H1 (cell line): ENCODE data around the gene CYP27C1. TPM values are rescaled to one million over a fixed set of nuclear protein-coding genes. Genes with fewer than 3 reads are reported as not detected.

Experiments used
- CTCF ChIA-PET: fragments of 300-600 bp; sonication (Branson Sonifier 250); formaldehyde crosslinking; loops from one replicate; lab custom pipeline; 2021; ENCODE audit not compliant: partially characterized antibody; lab: Charles Lee
- POLR2A ChIA-PET: fragments of 300-600 bp; sonication (Branson Sonifier 250); formaldehyde crosslinking; loops from one replicate; lab custom pipeline; 2021; ENCODE audit warnings: inconsistent platforms; ENCODE audit not compliant: partially characterized antibody; lab: Charles Lee
- DNase-seq, 2 experiments: peaks; one replicate each; pipeline versions ENCODE4 v3.0.0 to v3.0.0-alpha.2; 2010 to 2022; ENCODE audit warnings: low spot score in 2 of 2, low read depth in 1 of 2, mixed read lengths in 1 of 2
- FAIRE-seq: peaks from 2 replicates; lab custom pipeline; 2011; peaks lifted over from hg19 to GRCh38; lab: Jason Lieb, UNC
- H2AFZ ChIP-seq: 2 replicates; pipeline ENCODE4 v1.8.1; 2012; ENCODE audit warnings: low read length, inconsistent platforms
- H2AK5ac ChIP-seq: 2 replicates; pipeline ENCODE4 v1.6.1; 2013; ENCODE audit warnings: low read depth, low read length
- H2BK120ac ChIP-seq: replicated peaks from 2 replicates; pipeline ENCODE3; 2013; ENCODE audit warnings: low read depth, low read length, inconsistent platforms
- H2BK12ac ChIP-seq: 2 replicates; pipeline ENCODE4 v1.6.1; 2013; ENCODE audit warnings: low read depth, low read length
- H2BK15ac ChIP-seq: 2 replicates; pipeline ENCODE4 v1.6.1; 2013; ENCODE audit warnings: low read length
- H2BK20ac ChIP-seq: 2 replicates; pipeline ENCODE4 v1.6.1; 2013; ENCODE audit warnings: low read length
- H2BK5ac ChIP-seq: 2 replicates; pipeline ENCODE4 v1.6.1; 2013; ENCODE audit warnings: low read depth, low read length
- H3K14ac ChIP-seq: 2 replicates; pipeline ENCODE4 v1.6.1; 2013; ENCODE audit warnings: inconsistent platforms; ENCODE audit not compliant: insufficient read length
- H3K18ac ChIP-seq: 2 replicates; pipeline ENCODE4 v1.6.1; 2013; ENCODE audit warnings: low read length; ENCODE audit errors: extremely low read depth
- H3K23ac ChIP-seq: 2 replicates; pipeline ENCODE4 v1.6.1; 2013; ENCODE audit warnings: inconsistent platforms; ENCODE audit not compliant: insufficient read length
- H3K23me2 ChIP-seq: 2 replicates; pipeline ENCODE4 v1.6.1; 2013; ENCODE audit warnings: low read depth, low read length
- H3K27ac ChIP-seq: 2 replicates; pipeline ENCODE4 v1.6.1; 2011; ENCODE audit warnings: low read depth, low read length, inconsistent platforms
- H3K27me3 ChIP-seq, 4 experiments: replicated peaks in 1 of 4; 1 replicate in 1 of 4; 2 replicates in 3 of 4; pipeline versions ENCODE4 v1.6.1 to v1.8.1; 2011 to 2013; ENCODE audit warnings: low read length in 3 of 4, mild to moderate bottlenecking in 3 of 4, inconsistent platforms in 2 of 4, mixed read lengths in 2 of 4, moderate library complexity in 1 of 4; ENCODE audit not compliant: control insufficient read depth in 3 of 4, insufficient read depth in 3 of 4; ENCODE audit errors: extremely low read depth in 1 of 4
- H3K36me3 ChIP-seq, 4 experiments: 2 replicates each; pipeline versions ENCODE4 v1.6.1 to v1.8.1; 2011 to 2013; ENCODE audit warnings: mild to moderate bottlenecking in 4 of 4, low read length in 3 of 4, moderate library complexity in 2 of 4, control low read depth in 1 of 4, inconsistent platforms in 1 of 4; ENCODE audit not compliant: insufficient read depth in 4 of 4, control insufficient read depth in 2 of 4
- H3K4ac ChIP-seq: replicated peaks from 2 replicates; pipeline ENCODE3; 2013; ENCODE audit warnings: low read length, low read depth, mixed read lengths, inconsistent platforms; ENCODE audit not compliant: insufficient read length
- H3K4me1 ChIP-seq, 4 experiments: replicated peaks in 1 of 4; 1 replicate in 1 of 4; 2 replicates in 3 of 4; pipeline versions ENCODE4 v1.6.1 to v1.8.1; 2011 to 2013; ENCODE audit warnings: low read length in 3 of 4, inconsistent platforms in 2 of 4, mixed read lengths in 1 of 4; ENCODE audit not compliant: insufficient read depth in 4 of 4, control insufficient read depth in 3 of 4
- H3K4me2 ChIP-seq, 2 experiments: 2 replicates each; pipeline versions ENCODE4 v1.6.1 to v1.8.1; 2011 to 2013; ENCODE audit warnings: low read depth in 2 of 2, low read length in 2 of 2, control low read depth in 1 of 2, inconsistent platforms in 1 of 2, mild to moderate bottlenecking in 1 of 2; ENCODE audit not compliant: insufficient read depth in 1 of 2
- H3K4me3 ChIP-seq, 4 experiments: fragments of 200-600, 300-600 bp in 1 of 4; sonication (generic), shearing (Covaris generic), sonication (Bioruptor Twin) in 1 of 4; 2 replicates each; pipeline versions ENCODE4 v1.5.1 to v1.8.1; 2011 to 2016; ENCODE audit warnings: low read length in 4 of 4, low read depth in 3 of 4, control low read depth in 2 of 4, inconsistent platforms in 2 of 4, mild to moderate bottlenecking in 2 of 4, mixed read lengths in 1 of 4, moderate library complexity in 1 of 4; ENCODE audit not compliant: insufficient read depth in 2 of 4; ENCODE audit errors: extremely low read depth in 1 of 4
- H3K56ac ChIP-seq: replicated peaks from 2 replicates; pipeline ENCODE3; 2013; ENCODE audit warnings: low read depth, mild to moderate bottlenecking, mixed read lengths, low read length, inconsistent platforms; ENCODE audit not compliant: insufficient read length
- H3K79me1 ChIP-seq: 2 replicates; pipeline ENCODE4 v1.6.1; 2013; ENCODE audit warnings: low read depth, low read length, control low read depth
- H3K79me2 ChIP-seq, 2 experiments: 2 replicates each; pipeline versions ENCODE4 v1.6.1 to v1.8.1; 2012 to 2013; ENCODE audit warnings: low read length in 2 of 2, mild to moderate bottlenecking in 2 of 2, inconsistent platforms in 1 of 2; ENCODE audit not compliant: insufficient read depth in 2 of 2, control insufficient read depth in 1 of 2
- H3K9ac ChIP-seq, 4 experiments: replicated peaks in 1 of 4; 1 replicate in 1 of 4; 2 replicates in 3 of 4; pipeline versions ENCODE4 v1.6.1 to v1.8.1; 2011 to 2013; ENCODE audit warnings: low read depth in 3 of 4, low read length in 3 of 4, control low read depth in 2 of 4, mild to moderate bottlenecking in 2 of 4, moderate library complexity in 2 of 4, inconsistent platforms in 1 of 4; ENCODE audit errors: extremely low read depth in 1 of 4
- H3K9me3 ChIP-seq, 2 experiments: 2 replicates each; pipeline versions ENCODE4 v1.6.1 to v1.8.1; 2012 to 2013; ENCODE audit warnings: mild to moderate bottlenecking in 2 of 2, moderate library complexity in 2 of 2, control low read depth in 1 of 2, inconsistent platforms in 1 of 2, low read depth in 1 of 2, low read length in 1 of 2, mixed read lengths in 1 of 2; ENCODE audit not compliant: insufficient read depth in 2 of 2
- H4K20me1 ChIP-seq, 2 experiments: replicated peaks in 1 of 2; 2 replicates each; pipeline versions ENCODE3 to v1.8.1; 2011 to 2013; ENCODE audit warnings: inconsistent platforms in 2 of 2, low read length in 2 of 2, mild to moderate bottlenecking in 1 of 2; ENCODE audit not compliant: insufficient read depth in 2 of 2, control insufficient read depth in 1 of 2
- H4K5ac ChIP-seq: 2 replicates; pipeline ENCODE4 v1.6.1; 2013; ENCODE audit warnings: low read length, low read depth, mixed read lengths, inconsistent platforms; ENCODE audit not compliant: insufficient read length
- H4K8ac ChIP-seq: 2 replicates; pipeline ENCODE4 v1.8.0; 2013; ENCODE audit warnings: mild to moderate bottlenecking, moderate library complexity, low read length, inconsistent platforms; ENCODE audit not compliant: insufficient read depth; ENCODE audit errors: extremely low read depth
- H4K91ac ChIP-seq: replicated peaks from 2 replicates; pipeline ENCODE3; 2013; ENCODE audit warnings: low read length, mixed read lengths, inconsistent platforms; ENCODE audit not compliant: insufficient read length
- ASH2L ChIP-seq: fragments of 200-600, 300-600 bp; sonication (generic); IDR thresholded peaks from one replicate; pipeline ENCODE4 v1.7.1; 2017; ENCODE audit warnings: low read length
- BCL11A ChIP-seq, 2 experiments: IDR thresholded peaks; one replicate each; pipeline ENCODE4 v1.6.1; 2011; ENCODE audit warnings: low read depth in 2 of 2, low read length in 2 of 2, mild to moderate bottlenecking in 2 of 2
- EZH2 ChIP-seq: fragments of 200-600 bp; sonication (generic); IDR thresholded peaks from 2 replicates; pipeline ENCODE4 v1.7.1; 2012; ENCODE audit warnings: low read depth, mild to moderate bottlenecking, moderate library complexity, low read length, inconsistent platforms; ENCODE audit not compliant: severe bottlenecking
- HDAC2 ChIP-seq, 2 experiments: fragments of 300-600 bp in 1 of 2; sonication (generic) in 1 of 2; IDR thresholded peaks; 2 replicates each; pipeline ENCODE4 v1.6.1; 2011 to 2012; ENCODE audit warnings: low read depth in 2 of 2, low read length in 2 of 2, mild to moderate bottlenecking in 2 of 2, moderate library complexity in 2 of 2, borderline replicate concordance in 1 of 2, inconsistent platforms in 1 of 2
- NRF1 ChIP-seq: IDR thresholded peaks from 2 replicates; pipeline ENCODE4 v1.6.1; 2011; ENCODE audit warnings: mild to moderate bottlenecking, low read depth, low read length, improper control_type of control experiment
- SP2 ChIP-seq: IDR thresholded peaks from 2 replicates; pipeline ENCODE4 v1.6.1; 2012; ENCODE audit warnings: mild to moderate bottlenecking, low read length, inconsistent platforms
- SUZ12 ChIP-seq: fragments of 200-600 bp; sonication (generic); IDR thresholded peaks from 2 replicates; pipeline ENCODE4 v1.6.1; 2012; ENCODE audit warnings: mild to moderate bottlenecking, inconsistent platforms, low read length, moderate library complexity, mixed read lengths
- TAF7 ChIP-seq: optimal IDR thresholded peaks from 2 replicates; pipeline ENCODE3; 2011; ENCODE audit warnings: low read depth, mild to moderate bottlenecking, inconsistent platforms, low read length, moderate library complexity, borderline replicate concordance
- YY1 ChIP-seq: IDR thresholded peaks from 2 replicates; pipeline ENCODE4 v1.6.1; 2011; ENCODE audit warnings: low read depth, mild to moderate bottlenecking, low read length
- WGBS, 2 experiments: shearing (Covaris generic) in 1 of 2; methylation state at CpG; one replicate each; pipeline versions ENCODE4 v1.1.6 to v1.1.7; 2013 to 2015; ENCODE audit warnings: low lambda C conversion rate in 2 of 2, mixed read lengths in 2 of 2, inconsistent platforms in 1 of 2, low coverage in 1 of 2, missing lambda C conversion rate in 1 of 2; ENCODE audit not compliant: insufficient replicate concordance in 2 of 2, insufficient coverage in 1 of 2, insufficient read length in 1 of 2; ENCODE audit errors: extremely low coverage in 1 of 2, missing lambda C conversion rate in 1 of 2; 5-methylcytosine and 5-hydroxymethylcytosine counted together
- polyA plus RNA-seq, 7 experiments: library from polyadenylated mRNA; depleted of rRNA in 3 of 7; stranded (reverse) in 5 of 7; unstranded in 2 of 7; fragments of >200 nt in 5 of 7; fragments of 200-250 nt in 2 of 7; gene quantifications; 1 replicate in 5 of 7; 2 replicates in 1 of 7; 4 replicates in 1 of 7; pipeline versions ENCODE4 v1.2.1 to v1.2.3, GENCODE V29; 2011 to 2013; ENCODE audit warnings: missing spikeins in 2 of 7, mixed read lengths in 2 of 7
- total RNA-seq: library from RNA; stranded (reverse); fragmentation: NEBNext Ultra II Directional; extraction: Animal tissue kit (Norgen Biotek cat#: 25700); gene quantifications from 2 replicates; pipeline ENCODE4 v1.2.1, GENCODE V29; 2021

The CYP27C1 gene
- total and polyA plus RNA-seq, 2 of the 8 experiments (the other 6 are each of a cell fraction or from before 2014, with no cell fraction given), result 1.3 to 3.2 TPM

GRCh38 chr2:127226520-127227263 is 6.6 kb upstream of the CYP27C1 start:
- POLR2A ChIA-PET, result no interaction called here
- 89% methylated on average over 10 of the region's 10 CpGs; no CpG with 5 or more reads in 1 of the 2 experiments for WGBS, 2 experiments
- no peak overlapping the region for H4K91ac ChIP-seq

More at GRCh38 chr2:127226520-127227263, 6.6 kb upstream of the CYP27C1 start:
- Histone ChIP-seq H3K27ac (no peak overlapping the region), H2BK12ac (no peak overlapping the region), H3K9ac (no peak overlapping the region), H2AK5ac (no peak overlapping the region), H3K36me3 (no peaks in the 10 kb centered on the region), H2BK120ac (no peak overlapping the region), H3K4ac (no peak overlapping the region), H4K5ac (no peak overlapping the region), H2BK15ac (no peak overlapping the region), H2BK20ac (no peak overlapping the region), H3K23me2 (no peaks in the 10 kb centered on the region), H4K20me1 (no peaks in the 10 kb centered on the region), H3K56ac (no peak overlapping the region), H4K8ac (no peak overlapping the region; the same call in 1 of the 2 replicates), H3K79me1 (no peaks in the 10 kb centered on the region), H3K9me3 (no peaks in the 10 kb centered on the region), H3K79me2 (no peaks in the 10 kb centered on the region), H2BK5ac (no peak overlapping the region), H3K27me3 (no peaks in the 10 kb centered on the region), H3K4me3 (no peak overlapping the region), H3K4me1 (no peaks in the 10 kb centered on the region), H3K14ac (no peak overlapping the region), H3K23ac (no peak overlapping the region), H3K18ac (no peak overlapping the region)
- DNase-seq (no peak), FAIRE-seq (no peak)
- CTCF ChIA-PET, result interaction anchor here (0.7 to 1.2 kb wide), 2 partner anchors 47 to 159 kb away, joined by 3 to 4 read pairs; no protein-coding TSS in a partner anchor
- no peak for TF ChIP-seq TAF7
- TF ChIP-seq ASH2L, result no peak
- no peak for TF ChIP-seq EZH2
- TF ChIP-seq SUZ12, result no peak
- no peak for TF ChIP-seq YY1
- TF ChIP-seq SP2, result no peak
- no peak for TF ChIP-seq NRF1
- no peak for TF ChIP-seq BCL11A (IDR thresholded peaks at IDR 0.05; ENCODE audit: low read depth in 2 of 2, low read length in 2 of 2)
- no peak for TF ChIP-seq HDAC2 (IDR thresholded peaks at IDR 0.05; ENCODE audit: borderline replicate concordance in 1 of 2, low read depth in 2 of 2, low read length in 2 of 2)
- TF ChIP-seq, all 59 proteins: peak for 0
- Histone ChIP-seq H2AFZ (no peak overlapping the region), H3K4me2 (no peak overlapping the region)
